H7 (cell line): Measurements from ENCODE around the gene BSCL2. TPM values are rescaled to one million over a fixed set of nuclear protein-coding genes. Genes with fewer than 3 reads are reported as not detected.
A peak's percentile ranks its signal among the peaks of the same experiment; 100 is the strongest.

ENCODE experiments used
- DNase-seq: peaks from one replicate; pipeline ENCODE4 v3.0.0; 2012
- H3K27me3 ChIP-seq: 2 replicates; pipeline ENCODE4 v1.6.0; 2011; ENCODE audit warnings: mild to moderate bottlenecking, low read length; ENCODE audit not compliant: control insufficient read depth, insufficient read depth
- H3K36me3 ChIP-seq: replicated peaks from 2 replicates; pipeline ENCODE4 v1.5.1; 2011; ENCODE audit warnings: low read length; ENCODE audit not compliant: control insufficient read depth, insufficient read depth
- H3K4me3 ChIP-seq: 2 replicates; pipeline ENCODE4 v1.5.1; 2011; ENCODE audit warnings: low read depth, mild to moderate bottlenecking, control low read depth, low read length, moderate library complexity; ENCODE audit not compliant: insufficient read depth
- total RNA-seq: library from RNA; depleted of rRNA; stranded (reverse); fragments of >200 nt; shearing (Covaris generic); gene quantifications from 2 replicates; pipeline ENCODE4 v1.2.3, GENCODE V29; 2014; rRNA removed

Gene BSCL2
- total RNA-seq, 1 experiment from 2014 or later, result 200 TPM

DNA sequence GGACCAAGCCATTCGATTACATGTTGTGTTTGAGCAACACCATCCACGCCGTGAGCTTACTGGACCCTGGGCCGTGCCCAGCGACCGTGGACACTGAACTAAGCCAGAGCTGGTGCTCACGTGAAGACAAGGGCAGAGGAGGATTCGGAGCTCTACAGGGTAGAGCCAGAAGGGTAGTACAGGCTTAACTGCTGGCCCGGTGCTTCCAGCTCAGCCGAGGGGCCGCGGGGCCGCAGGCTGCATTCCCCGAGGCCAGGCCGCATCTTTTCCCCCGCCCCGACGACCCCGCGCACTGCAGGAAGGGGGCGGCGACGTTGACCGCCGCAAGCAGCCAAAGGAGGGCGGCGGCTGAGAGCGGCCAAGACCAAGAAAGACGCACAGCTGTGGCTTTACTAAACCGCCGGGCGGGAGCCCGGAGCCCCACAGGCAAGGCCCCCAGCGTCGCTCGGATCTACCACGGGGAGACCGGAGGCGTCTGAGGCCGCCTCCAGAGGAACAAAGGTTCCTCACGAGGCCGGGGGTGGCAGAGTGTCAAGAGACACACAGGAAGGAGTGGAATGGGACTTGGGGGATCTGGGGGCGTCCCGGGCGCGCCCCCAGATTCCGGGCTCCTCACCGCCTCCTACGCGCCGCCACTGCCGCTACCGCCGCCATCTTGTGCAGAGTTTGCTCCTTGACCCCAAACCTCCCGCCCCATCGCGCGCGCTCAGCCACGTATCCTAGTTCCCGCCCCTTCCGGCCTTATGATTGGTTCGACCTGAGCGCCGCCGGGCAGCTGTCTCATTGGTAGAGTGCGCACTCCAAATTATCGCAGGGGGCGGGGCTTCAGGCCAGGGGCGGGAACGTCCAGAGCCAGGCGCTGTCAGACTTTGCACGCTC is 61.0 kb downstream of the BSCL2 start, which contains the start of gene GANAB:
TSS of gene GANAB (minus strand) at position 668 of the 879 bp plus-strand sequence. CDS start at position 654, 14 bp downstream.
- DNase-seq, result peak; percentile 100
- peak within 1 kb of the TSS; percentile 99 for H3K4me3 ChIP-seq

DNA sequence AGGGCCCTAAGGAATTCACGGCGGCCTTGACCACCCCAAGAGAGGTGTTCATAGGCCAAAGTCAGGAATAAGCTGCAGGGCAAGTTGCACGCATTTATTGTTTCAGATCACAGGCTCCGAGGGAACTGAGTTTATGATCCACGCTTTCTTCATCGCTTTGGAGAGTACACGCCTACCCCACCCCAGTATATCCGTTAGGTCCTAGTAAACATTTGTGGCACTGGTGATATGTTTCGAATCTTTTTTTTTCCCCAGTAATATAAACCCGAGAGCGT is 61.6 kb downstream of the BSCL2 start:
- no peak for DNase-seq
- peak overlapping the region; percentile 99 for H3K4me3 ChIP-seq
- H3K27me3 ChIP-seq, result no peaks in the 10 kb centered on the region
- peaks cover 12% of the 10 kb centered on the region for H3K36me3 ChIP-seq

More for the DNA sequence above, 61.0 kb downstream of the BSCL2 start, which contains the start of gene GANAB:
- H3K27me3 ChIP-seq, result no peaks in the 10 kb centered on the region
- peaks cover 12% of the 10 kb centered on the region for H3K36me3 ChIP-seq

DNA sequence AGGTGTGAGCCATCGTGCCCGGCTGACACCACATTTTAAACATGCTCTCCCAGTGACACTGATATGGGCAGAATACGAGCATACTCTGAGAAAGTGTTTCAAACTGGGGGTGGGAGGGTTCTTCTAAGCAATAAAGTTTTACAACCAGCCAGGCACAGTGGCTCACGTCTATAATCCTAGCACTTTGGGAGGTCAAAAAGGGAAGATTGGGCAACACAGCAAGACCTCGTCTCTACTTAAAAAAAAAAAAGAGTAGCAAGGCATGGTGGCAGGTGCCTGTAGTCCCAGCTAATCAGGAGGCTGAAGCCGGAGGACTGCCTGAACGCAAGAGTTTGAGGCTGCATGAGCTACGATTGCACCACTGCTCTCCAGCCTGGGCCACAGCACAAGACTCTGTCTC is 63.0 kb downstream of the BSCL2 start:
- Histone ChIP-seq H3K4me3 (no peak overlapping the region), H3K27me3 (no peaks in the 10 kb centered on the region), H3K36me3 (peaks cover 11% of the 10 kb centered on the region)
- DNase-seq, result no peak

Other genes with a start within 250 kb of the BSCL2 start
- gene AHNAK, start 160.6 kb downstream of the BSCL2 start, total RNA-seq, result 8.3 and 11.2 TPM in 2 replicates
- gene EEF1G, start 133.5 kb downstream of the BSCL2 start, total RNA-seq, result 1,781 and 1,948 TPM in 2 replicates
- gene TUT1, start 115.9 kb downstream of the BSCL2 start, total RNA-seq, result 25.8 and 29.4 TPM in 2 replicates
- gene MTA2, start 105.6 kb downstream of the BSCL2 start, total RNA-seq, result 151 and 166 TPM in 2 replicates
- gene EML3, start 94.6 kb downstream of the BSCL2 start, total RNA-seq, result 28.0 and 29.3 TPM in 2 replicates
- gene ROM1, start 94.2 kb downstream of the BSCL2 start, total RNA-seq, result 1.1 and 2.5 TPM in 2 replicates
- gene B3GAT3, start 85.4 kb downstream of the BSCL2 start, total RNA-seq, result 49.9 and 58.3 TPM in 2 replicates
- gene GANAB, start 60.8 kb downstream of the BSCL2 start, total RNA-seq, result 173 and 181 TPM in 2 replicates
- 19.5 and 26.1 TPM in 2 replicates for gene INTS5, start 54.1 kb downstream of the BSCL2 start, total RNA-seq
- gene C11orf98, start 42.2 kb downstream of the BSCL2 start, total RNA-seq, result 107 and 136 TPM in 2 replicates
- gene CSKMT, start 42.1 kb downstream of the BSCL2 start, total RNA-seq, result 24.7 and 38.1 TPM in 2 replicates
- 19.0 and 22.4 TPM in 2 replicates for gene UQCC3, start 35.8 kb downstream of the BSCL2 start, total RNA-seq
- 2.7 and 4.5 TPM in 2 replicates for gene LBHD1, start 35.2 kb downstream of the BSCL2 start, total RNA-seq
- 79.2 and 81.2 TPM in 2 replicates for gene UBXN1, start 28.4 kb downstream of the BSCL2 start, total RNA-seq
- 0.14 and 0.30 TPM in 2 replicates for gene LRRN4CL, start 17.9 kb downstream of the BSCL2 start, total RNA-seq
- gene GNG3, start 252 bp upstream of the BSCL2 start, total RNA-seq, result 0.33 and 3.1 TPM in 2 replicates
- 7.3 and 10.1 TPM in 2 replicates for gene HNRNPUL2, start 20.0 kb upstream of the BSCL2 start, total RNA-seq
- 45.1 and 63.1 TPM in 2 replicates for gene TTC9C, start 21.1 kb upstream of the BSCL2 start, total RNA-seq
- 26.8 and 42.0 TPM in 2 replicates for gene ZBTB3, start 46.7 kb upstream of the BSCL2 start, total RNA-seq
- 155 and 172 TPM in 2 replicates for gene POLR2G, start 54.2 kb upstream of the BSCL2 start, total RNA-seq
- gene TAF6L, start 64.0 kb upstream of the BSCL2 start, total RNA-seq, result 32.1 and 42.9 TPM in 2 replicates
- 50.1 and 55.2 TPM in 2 replicates for gene TMEM179B, start 80.0 kb upstream of the BSCL2 start, total RNA-seq
- gene TMEM223, start 84.6 kb upstream of the BSCL2 start, total RNA-seq, result 30.2 and 42.1 TPM in 2 replicates
- gene NXF1, start 98.0 kb upstream of the BSCL2 start, total RNA-seq, result 19.1 and 19.3 TPM in 2 replicates
- 24.0 and 29.0 TPM in 2 replicates for gene STX5, start 124.6 kb upstream of the BSCL2 start, total RNA-seq
- gene TEX54, start 125.4 kb upstream of the BSCL2 start, total RNA-seq, result not detected in 2 replicates
- 153 and 160 TPM in 2 replicates for gene WDR74, start 132.2 kb upstream of the BSCL2 start, total RNA-seq
- gene SLC3A2, start 173.5 kb upstream of the BSCL2 start, total RNA-seq, result 271 and 340 TPM in 2 replicates
- not detected in 2 replicates for gene CHRM1, start 213.9 kb upstream of the BSCL2 start, total RNA-seq